Endothelial cell of coronary artery (primary cell): ENCODE measurements around the gene NDE1. TPM values are rescaled to one million over a fixed set of nuclear protein-coding genes. Genes with fewer than 3 reads are reported as not detected.

Experiments used
- total RNA-seq: library from RNA; depleted of rRNA; stranded (reverse); fragments of >200 nt; gene quantifications from 2 replicates; pipeline ENCODE4 v1.2.3, GENCODE V29; 2014

NDE1 gene, protein sequence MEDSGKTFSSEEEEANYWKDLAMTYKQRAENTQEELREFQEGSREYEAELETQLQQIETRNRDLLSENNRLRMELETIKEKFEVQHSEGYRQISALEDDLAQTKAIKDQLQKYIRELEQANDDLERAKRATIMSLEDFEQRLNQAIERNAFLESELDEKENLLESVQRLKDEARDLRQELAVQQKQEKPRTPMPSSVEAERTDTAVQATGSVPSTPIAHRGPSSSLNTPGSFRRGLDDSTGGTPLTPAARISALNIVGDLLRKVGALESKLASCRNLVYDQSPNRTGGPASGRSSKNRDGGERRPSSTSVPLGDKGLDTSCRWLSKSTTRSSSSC
- total RNA-seq = 33.6 and 40.5 TPM in 2 replicates

DNA sequence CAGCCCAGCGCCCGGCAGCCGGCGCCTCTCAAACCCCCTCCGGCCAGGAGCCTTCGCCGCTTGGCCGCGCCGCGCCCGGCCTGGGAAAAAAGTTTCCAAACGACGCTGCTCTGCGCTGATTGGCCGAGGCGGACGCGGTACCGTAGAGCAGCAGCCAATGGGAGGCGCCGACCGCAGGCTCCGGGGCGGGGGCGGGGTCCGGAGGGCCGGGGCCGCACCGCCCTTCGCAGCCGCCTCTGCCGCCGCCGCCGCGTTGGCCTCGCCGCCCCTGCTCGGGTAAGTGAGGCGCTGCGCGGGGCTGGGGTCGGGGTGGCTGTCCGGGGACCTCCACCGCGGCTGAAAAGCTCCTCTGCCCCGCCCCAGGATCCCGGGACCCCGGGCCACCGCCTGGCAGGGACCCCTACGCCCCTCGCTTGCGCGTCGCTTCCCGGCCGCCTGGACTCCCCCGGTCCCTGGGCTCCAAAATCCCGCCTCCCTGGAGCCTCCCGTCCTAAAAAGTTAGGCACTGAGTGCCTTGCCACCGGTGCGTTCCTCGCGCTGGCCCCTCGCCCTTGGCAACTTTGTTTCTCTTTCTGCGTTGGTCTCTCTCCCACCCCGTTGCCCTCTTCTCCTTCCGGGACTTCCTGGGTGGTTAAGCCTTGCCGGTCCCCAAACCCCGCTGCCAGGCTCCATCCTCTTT is at the start of gene NDE1:
Gene NDE1 (plus strand): TSS at position 227 of the 679 bp plus-strand sequence. CDS start 14,534 bp downstream, outside the sequence.

DNA sequence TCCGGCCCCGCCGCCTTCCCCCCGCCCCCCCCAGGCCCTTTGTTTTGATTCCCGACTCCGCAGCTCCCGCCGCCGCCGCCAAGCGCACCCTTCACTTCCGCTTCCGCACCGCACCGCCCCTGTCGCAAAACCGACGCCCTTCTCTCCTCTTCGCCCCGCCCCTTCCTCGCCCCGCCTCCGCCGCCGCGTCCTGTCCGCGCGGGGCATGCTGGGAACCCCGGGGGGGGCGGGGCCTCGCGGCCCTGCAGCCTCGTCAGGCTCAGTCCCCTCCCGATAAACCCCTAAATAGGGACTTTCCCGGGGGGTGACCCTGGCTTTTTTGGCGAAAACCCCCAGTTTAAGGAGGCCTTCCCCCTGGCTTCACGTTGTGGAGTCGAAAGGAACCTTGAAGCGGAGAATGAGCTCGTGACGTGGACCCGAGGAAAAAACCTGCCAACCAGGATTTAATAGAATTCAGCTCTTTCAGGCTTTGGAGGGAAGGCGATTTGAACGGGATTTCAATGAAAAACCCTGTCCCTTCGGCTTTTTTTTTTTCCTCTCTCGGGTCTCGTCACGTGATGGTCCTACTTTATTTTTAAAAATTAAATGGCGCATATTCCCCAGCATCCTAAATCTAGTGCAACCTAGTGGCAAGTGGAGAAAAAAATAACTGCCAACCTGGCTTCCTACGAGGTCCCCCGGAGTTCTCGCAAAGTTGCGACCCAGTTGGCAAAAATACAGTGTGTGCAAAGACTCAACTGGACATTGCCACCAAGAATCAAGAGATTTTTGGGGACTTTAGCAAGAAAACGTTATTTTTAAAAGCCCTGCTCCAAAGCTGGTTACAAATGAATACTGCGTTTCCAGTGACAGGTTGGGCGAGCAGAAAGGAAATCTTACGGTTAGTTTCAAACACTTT is 6.7 kb upstream of the NDE1 start, which contains the start of gene MARF1:
Gene MARF1 (minus strand): TSS at position 107 of the 898 bp plus-strand sequence. CDS start 3,921 bp downstream, outside the sequence.

Other genes starting within 250 kb of the NDE1 start
- 15.8 and 22.0 TPM in 2 replicates for gene BMERB1, start 215.7 kb upstream of the NDE1 start, total RNA-seq
- 12.0 and 13.5 TPM in 2 replicates for gene MARF1, start 7.1 kb upstream of the NDE1 start, total RNA-seq
- gene MYH11, start 206.8 kb downstream of the NDE1 start, total RNA-seq = under 0.01 TPM in 2 replicates
- gene CEP20, start 238.4 kb downstream of the NDE1 start, total RNA-seq = 17.9 and 18.0 TPM in 2 replicates